Stimulated activated CD8-positive, alpha-beta memory T cell treated with anti-CD3 and anti-CD28 coated beads, Interleukin-4, amount 100 ng/mL, for 4 hours (primary cell): ENCODE measurements around the gene THOC3.
"Not testable (repeated sequence)": the region's sequence is repeated elsewhere in the genome, so short reads cannot be mapped to it uniquely, and the experiment has no call there.

Experiments used
- DNase-seq, 2 donors: peaks; one replicate each; pipeline ENCODE4 v3.0.0-alpha.2; 2020; ENCODE audit warnings: low read depth in 2 of 2, low spot score in 1 of 2

Gene THOC3

DNA sequence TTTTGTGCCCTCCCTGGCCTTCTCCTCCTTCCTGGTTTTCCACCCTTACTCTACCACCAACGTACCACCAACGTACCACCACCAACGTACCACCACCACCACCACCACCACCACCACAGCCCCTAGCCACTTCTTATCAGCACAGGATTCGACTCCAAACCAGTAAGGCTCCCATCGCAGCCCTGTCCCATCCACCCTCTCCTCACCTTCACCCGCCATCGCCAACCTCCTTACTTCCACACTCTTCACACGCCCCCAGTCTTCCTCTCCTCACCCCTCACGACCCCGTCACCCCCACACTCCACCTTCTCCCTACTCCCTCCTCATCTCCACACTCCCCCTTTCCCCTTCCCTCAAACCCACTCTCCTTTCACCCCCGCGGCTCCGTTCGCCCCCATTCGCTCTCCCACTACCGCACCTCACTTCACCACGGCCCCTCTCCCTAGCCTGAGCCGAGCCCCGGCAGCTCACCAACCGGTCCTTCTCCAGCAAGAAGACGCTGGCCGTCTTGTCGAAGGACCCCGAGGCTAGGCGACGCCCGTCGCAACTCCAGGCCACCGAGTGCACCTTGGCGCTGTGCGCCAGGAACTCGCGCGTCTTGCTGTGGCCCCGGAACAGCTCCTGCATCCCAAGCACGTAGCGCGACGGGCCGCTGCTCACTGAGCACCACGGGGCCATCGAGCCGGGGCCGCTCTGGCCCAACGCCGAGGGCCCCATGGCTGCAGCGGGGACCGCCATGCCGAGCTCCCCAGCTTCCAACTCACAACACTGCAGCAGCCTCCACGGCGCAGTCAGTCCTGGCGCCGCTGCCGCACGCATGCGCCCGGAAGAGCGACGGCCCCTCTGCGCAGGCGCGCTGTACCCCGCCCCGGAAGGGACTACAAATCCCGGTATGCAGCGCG is at the start of gene THOC3:
THOC3 (minus strand) TSS at position 845 of the 902 bp plus-strand sequence; CDS start at position 738, 107 bp downstream.
- peak; percentile 19 to 64 for DNase-seq

GRCh38 chr5:176017324-176017723 is 49.2 kb upstream of the THOC3 start:
- DNase-seq = not testable (repeated sequence)

GRCh38 chr5:176014360-176014759 is 46.2 kb upstream of the THOC3 start:
- DNase-seq = not testable (repeated sequence)

- DNase-seq = not testable (repeated sequence)
Observed at GRCh38 chr5:176011088-176011487, 43.0 kb upstream of the THOC3 start.

DNA sequence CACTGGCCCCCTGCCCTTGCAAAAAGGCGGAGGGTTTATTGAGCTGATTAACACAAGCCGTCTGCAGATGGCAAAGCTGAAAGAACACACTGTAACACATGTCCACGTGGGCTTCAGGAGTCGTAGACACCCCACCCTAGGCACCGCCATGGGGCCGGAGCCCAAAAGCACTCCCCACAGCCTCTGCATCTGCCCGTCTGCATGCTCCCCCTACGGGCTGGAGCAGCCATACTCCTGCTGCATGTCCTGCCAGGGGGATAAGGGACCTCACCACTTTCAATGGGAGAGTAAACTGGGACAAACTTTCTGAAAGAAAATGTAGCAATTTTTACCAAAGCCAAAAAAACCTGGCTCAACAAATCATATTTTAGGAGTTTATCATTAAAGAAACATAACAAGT is 42.1 kb upstream of the THOC3 start:
- DNase-seq = not testable (repeated sequence)

GRCh38 chr5:176007220-176007619 is 39.1 kb upstream of the THOC3 start:
- DNase-seq = not testable (repeated sequence)

- not testable (repeated sequence) for DNase-seq
Observed at GRCh38 chr5:176006819-176007218, 38.7 kb upstream of the THOC3 start.

- not testable (repeated sequence) for DNase-seq
Observed at GRCh38 chr5:175997979-175998378, 29.9 kb upstream of the THOC3 start.

DNA sequence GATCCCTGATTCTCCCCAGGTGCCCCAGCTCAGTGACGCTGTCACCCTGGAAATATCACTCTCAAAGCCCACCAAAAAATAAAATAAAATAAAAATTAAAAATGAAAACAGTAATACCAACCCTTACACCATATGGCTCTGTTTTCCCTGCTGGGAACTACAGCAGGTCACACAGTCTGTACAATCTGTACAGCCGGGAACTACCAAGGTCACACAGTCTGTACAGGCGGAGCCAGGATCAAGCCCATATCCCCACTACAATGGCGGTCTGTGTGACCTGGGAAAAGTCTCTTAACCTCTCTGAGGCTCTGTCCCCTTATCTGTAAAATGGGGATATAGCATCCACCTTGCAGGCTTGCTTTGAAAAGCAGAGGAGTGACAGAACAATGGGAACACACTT is 29.4 kb upstream of the THOC3 start:
- DNase-seq = not testable (repeated sequence)

DNA sequence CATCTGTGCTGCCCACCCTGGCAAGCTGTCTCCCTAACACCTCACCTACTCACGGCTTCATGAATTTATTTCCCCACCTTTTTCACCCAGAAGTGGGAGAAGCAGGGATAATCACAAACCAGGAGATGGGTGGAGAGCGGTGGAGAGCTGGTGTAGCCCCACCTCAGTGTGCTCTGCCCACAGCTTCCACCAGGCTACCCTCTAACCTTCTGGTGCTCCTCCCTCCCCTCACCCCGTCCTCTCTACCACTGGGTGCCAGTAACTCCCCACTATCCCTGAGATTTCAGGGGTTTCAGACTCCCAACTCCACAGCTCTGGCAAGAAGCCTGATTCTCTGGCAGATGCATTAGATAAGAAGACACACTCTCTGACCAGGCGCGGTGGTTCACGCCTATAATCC is 28.7 kb upstream of the THOC3 start:
- DNase-seq = not testable (repeated sequence)

DNA sequence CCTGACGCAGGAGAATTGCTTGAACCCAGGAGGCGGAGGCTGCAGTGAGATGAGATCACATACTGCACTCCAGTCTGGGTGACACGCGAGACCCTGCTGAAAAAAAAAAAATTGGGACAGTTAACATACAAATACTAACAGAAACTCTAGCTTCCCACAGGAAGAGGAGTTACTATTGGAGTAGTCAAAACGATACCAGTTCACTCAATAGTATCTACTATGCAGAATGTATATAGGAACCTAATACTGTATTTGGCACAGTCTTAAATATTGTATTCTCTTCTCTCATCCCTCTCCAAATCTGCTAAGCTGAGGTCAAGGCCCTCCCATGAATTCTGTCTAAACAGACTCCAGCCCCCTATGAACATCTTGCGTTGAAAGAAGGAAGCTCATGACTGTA is 27.4 kb upstream of the THOC3 start:
- not testable (repeated sequence) for DNase-seq

GRCh38 chr5:175979371-175979995 is 11.4 kb upstream of the THOC3 start:
- not testable (repeated sequence) for DNase-seq

GRCh38 chr5:175968381-175968780 is 266 bp upstream of the THOC3 start:
- DNase-seq = not testable (repeated sequence)

- DNase-seq = not testable (repeated sequence)
Observed at GRCh38 chr5:175962329-175962728, 5.8 kb downstream of the THOC3 start.

DNA sequence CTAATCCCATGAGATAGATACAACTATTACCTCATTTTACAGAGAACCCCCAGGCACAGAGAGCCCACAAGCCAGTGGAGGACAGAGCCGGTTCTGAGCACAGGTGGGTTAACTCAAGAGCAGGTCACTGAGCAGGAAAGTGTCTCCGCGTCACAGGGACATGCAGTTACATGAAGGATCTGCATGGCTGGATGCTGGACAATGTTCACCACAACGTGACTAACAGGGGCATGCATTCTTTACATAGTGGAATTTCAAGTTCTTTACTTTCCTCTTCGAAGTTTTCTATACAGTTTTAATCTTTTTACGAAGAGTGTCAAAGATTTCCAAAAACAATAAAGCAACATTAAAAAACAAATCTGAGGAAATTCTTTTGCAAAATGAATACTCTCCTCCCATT is 7.9 kb downstream of the THOC3 start:
- DNase-seq = not testable (repeated sequence)

GRCh38 chr5:175958515-175958914 is 9.6 kb downstream of the THOC3 start:
- not testable (repeated sequence) for DNase-seq

DNA sequence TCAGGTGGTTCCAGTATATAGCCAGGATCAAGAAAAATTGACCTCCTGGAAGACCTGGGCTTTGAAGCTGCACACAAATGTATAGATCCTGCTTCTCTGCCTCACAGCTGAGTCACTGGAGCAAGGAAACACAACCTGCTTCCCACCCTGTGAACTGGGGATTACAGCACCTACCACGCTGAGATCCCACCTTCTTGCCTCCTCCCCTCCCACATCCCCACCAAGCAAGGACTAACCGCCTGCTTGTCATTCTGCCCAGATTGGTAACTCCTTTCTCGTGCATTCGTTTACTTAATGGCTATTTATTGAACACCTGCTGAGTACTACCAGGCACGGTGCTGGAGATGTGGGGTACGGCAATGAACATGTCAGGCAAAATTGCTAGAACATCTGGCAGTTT is 14.0 kb downstream of the THOC3 start:
- DNase-seq = not testable (repeated sequence)

DNA sequence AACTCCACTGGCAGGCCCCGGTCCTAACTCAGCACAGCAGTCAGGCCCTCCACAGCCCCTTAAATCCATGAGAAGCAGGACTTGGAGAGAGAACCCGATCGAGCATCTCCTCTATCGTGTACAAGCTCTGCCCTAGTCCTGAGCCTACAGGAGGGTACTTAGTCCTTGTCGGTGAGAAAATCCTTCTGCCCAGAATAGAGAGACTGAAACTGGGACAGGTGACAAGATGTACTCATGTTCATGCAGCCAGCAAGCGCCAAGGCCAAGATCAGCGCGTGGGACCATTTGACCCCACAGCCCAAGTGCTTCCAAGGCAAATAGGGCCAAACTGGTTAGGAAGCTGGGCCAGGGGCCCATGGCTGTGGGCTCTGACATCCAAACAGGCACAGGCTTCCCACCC is 15.3 kb downstream of the THOC3 start:
- DNase-seq = not testable (repeated sequence)

GRCh38 chr5:175951339-175951969 is 16.7 kb downstream of the THOC3 start:
- DNase-seq = not testable (repeated sequence)

DNA sequence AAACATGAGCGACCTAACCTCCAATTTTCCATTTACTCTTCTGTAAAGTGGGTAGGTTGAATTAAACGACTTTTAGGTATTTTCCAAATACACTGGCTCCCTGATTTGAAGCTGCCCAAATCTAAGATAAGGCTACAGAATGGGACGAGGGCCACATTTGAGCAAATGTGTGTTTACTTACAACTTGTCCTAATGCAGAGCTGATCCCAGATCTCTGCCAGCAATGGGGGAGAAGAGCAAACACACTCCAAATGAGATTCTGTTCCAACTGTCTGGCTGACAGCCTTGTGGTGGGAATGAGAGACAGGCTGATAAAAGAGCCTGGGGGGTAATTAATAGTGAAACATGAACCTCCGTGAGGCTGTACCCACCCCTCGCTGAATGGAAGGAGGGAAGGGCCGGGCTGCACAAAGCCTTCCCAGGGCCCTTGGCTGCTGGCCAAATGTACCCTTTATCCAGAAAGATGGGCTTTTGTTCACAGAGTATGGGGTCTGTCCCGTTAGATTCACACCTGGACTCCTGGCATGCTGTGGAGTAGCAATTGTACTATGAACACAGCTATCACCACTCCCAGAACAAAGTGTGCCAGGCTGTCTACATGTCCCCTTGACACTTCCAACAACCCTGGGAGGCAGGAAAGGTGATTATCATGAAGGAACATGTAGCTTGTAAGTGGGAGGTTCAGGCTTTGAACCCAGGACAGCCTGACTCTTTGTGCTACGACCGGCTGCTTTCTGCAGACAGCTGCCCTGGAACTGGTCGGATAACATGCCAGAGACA is 19.6 kb downstream of the THOC3 start:
- not testable (repeated sequence) for DNase-seq

DNA sequence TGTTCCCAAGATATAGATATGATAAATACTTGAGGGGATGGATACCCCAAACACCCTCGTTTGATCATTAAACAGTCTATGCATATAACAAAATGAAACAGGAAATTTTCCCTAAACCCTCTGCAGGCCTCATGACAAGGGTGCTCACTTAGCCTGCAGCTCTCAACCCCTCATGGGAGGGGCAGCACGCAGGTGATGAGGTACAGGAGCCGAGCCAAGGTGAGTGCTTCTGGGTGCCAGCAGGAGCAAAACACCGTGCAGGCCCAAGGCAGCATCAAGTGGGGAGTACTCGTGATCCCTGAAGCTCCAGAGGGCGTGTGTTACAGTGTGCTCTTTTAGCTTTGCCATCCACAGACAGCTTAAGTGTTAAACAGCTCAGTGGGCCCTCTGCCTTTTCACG is 24.9 kb downstream of the THOC3 start:
- not testable (repeated sequence) for DNase-seq
